Thyroid gland (tissue), 4 donors: ENCODE measurements around the gene VSTM1.
A peak's percentile ranks its signal among the peaks of the same experiment; 100 is the strongest.

ENCODE experiments used
- CTCF ChIP-seq, 6 experiments: fragments of 200-600 bp in 3 of 6; fragments of 450-650 bp in 3 of 6; sonication (generic) in 3 of 6; IDR thresholded peaks; one replicate each; pipeline ENCODE4 v1.5.1; 2016 to 2019; ENCODE audit warnings: antibody characterized with exemption in 6 of 6, mild to moderate bottlenecking in 2 of 6, inconsistent platforms in 1 of 6, moderate library complexity in 1 of 6
- POLR2A ChIP-seq, 2 donors: fragments of 450-650 bp; IDR thresholded peaks; one replicate each; pipeline ENCODE4 v1.6.1; 2017; ENCODE audit warnings: antibody characterized with exemption in 2 of 2, mild to moderate bottlenecking in 2 of 2, moderate library complexity in 1 of 2

GRCh38 chr19:54029930-54030490 lies 33.7 kb downstream of the VSTM1 start:
- TF ChIP-seq CTCF (IDR thresholded peaks at IDR 0.05): peak in 3 of 6 experiments; percentile 22 to 52 (median 31)
- no peak for TF ChIP-seq POLR2A (IDR thresholded peaks at IDR 0.05)
